Vagina (tissue), 2 donors: ENCODE data around the gene FAM151A. TPM values are rescaled to one million over a fixed set of nuclear protein-coding genes. Genes with fewer than 3 reads are reported as not detected.

ENCODE experiments used
- DNase-seq, 2 donors: peaks; one replicate each; pipeline ENCODE4 v3.0.0-alpha.2; 2017; ENCODE audit errors: extremely low spot score in 2 of 2
- H3K27ac ChIP-seq: fragments of 200-600 bp; sonication (generic); one replicate; pipeline ENCODE4 v1.5.1; 2019
- H3K27me3 ChIP-seq: fragments of 200-600 bp; sonication (generic); one replicate; pipeline ENCODE4 v1.5.1; 2019
- H3K36me3 ChIP-seq, 2 donors: fragments of 200-600 bp; sonication (generic); one replicate each; pipeline ENCODE4 v1.5.1; 2017 to 2019
- H3K4me1 ChIP-seq: fragments of 200-600 bp; sonication (generic); one replicate; pipeline ENCODE4 v1.5.1; 2019
- H3K4me3 ChIP-seq, 2 donors: fragments of 200-600 bp; sonication (generic); 1 replicate in 1 of 2; 2 replicates in 1 of 2; pipeline ENCODE4 v1.5.1; 2016 to 2019
- H3K9me3 ChIP-seq: fragments of 200-600 bp; sonication (generic); one replicate; pipeline ENCODE4 v1.5.1; 2019
- CTCF ChIP-seq, 3 experiments: fragments of 450-650 bp in 2 of 3; fragments of 200-600 bp in 1 of 3; sonication (generic) in 1 of 3; IDR thresholded peaks; one replicate each; pipeline ENCODE4 v1.5.1; 2017 to 2019; ENCODE audit warnings: antibody characterized with exemption in 3 of 3, mild to moderate bottlenecking in 2 of 3, moderate library complexity in 2 of 3
- POLR2A ChIP-seq, 2 donors: fragments of 450-650 bp; IDR thresholded peaks; one replicate each; pipeline ENCODE4 v1.6.1; 2017; ENCODE audit warnings: antibody characterized with exemption in 2 of 2, mild to moderate bottlenecking in 2 of 2, moderate library complexity in 2 of 2
- POLR2AphosphoS5 ChIP-seq, 2 donors: sonication (generic); formaldehyde crosslinking; IDR thresholded peaks; one replicate each; pipeline ENCODE4 v1.9.0; 2017; ENCODE audit warnings: antibody characterized with exemption in 2 of 2, mild to moderate bottlenecking in 2 of 2, low read depth in 1 of 2; ENCODE audit not compliant: insufficient read depth in 1 of 2
- intact Hi-C: fragments of 100-400 bp; cut with DNase I; formaldehyde crosslinking; loops from one replicate; pipeline ENCODE4 v1.15.1; 2023
- total RNA-seq: library from RNA; depleted of rRNA; stranded (reverse); fragments of >200 nt; gene quantifications from one replicate; pipeline ENCODE4 v1.2.3, GENCODE V29; 2016

Gene FAM151A
- total RNA-seq, 1 donor from 2014 or later: not detected

GRCh38 chr1:54588377-54588776, 34.9 kb downstream of the FAM151A start:
- TF ChIP-seq POLR2A (IDR thresholded peaks at IDR 0.05): no peak
- TF ChIP-seq POLR2AphosphoS5 (IDR thresholded peaks at IDR 0.05; ENCODE audit: insufficient read depth in 1 of 2, low read depth in 1 of 2): no peak
- no peak for TF ChIP-seq CTCF (IDR thresholded peaks at IDR 0.05)
- no peaks in the 10 kb centered on the region for H3K9me3 ChIP-seq
- intact Hi-C loops: loop anchor here (5.0 kb wide), 1 partner anchor 651 kb away; no protein-coding TSS in a partner anchor
- no peaks in the 10 kb centered on the region for H3K27me3 ChIP-seq
- no peak overlapping the region for H3K4me3 ChIP-seq
- H3K36me3 ChIP-seq: no peaks in the 10 kb centered on the region
- no peaks in the 10 kb centered on the region for H3K4me1 ChIP-seq
- no peak for DNase-seq
- H3K27ac ChIP-seq: no peak overlapping the region

GRCh38 chr1:54585181-54586066, 37.9 kb downstream of the FAM151A start:
- TF ChIP-seq POLR2AphosphoS5 (IDR thresholded peaks at IDR 0.05; ENCODE audit: insufficient read depth in 1 of 2, low read depth in 1 of 2): no peak
- no peak for TF ChIP-seq POLR2A (IDR thresholded peaks at IDR 0.05)
- TF ChIP-seq CTCF (IDR thresholded peaks at IDR 0.05): no peak
- intact Hi-C loops: loop anchor here (5.0 kb wide), 1 partner anchor 648 kb away; no protein-coding TSS in a partner anchor
- no peak overlapping the region for H3K27ac ChIP-seq
- no peaks in the 10 kb centered on the region for H3K36me3 ChIP-seq
- H3K9me3 ChIP-seq: no peaks in the 10 kb centered on the region
- H3K4me1 ChIP-seq: peaks cover 16% of the 10 kb centered on the region
- H3K4me3 ChIP-seq: no peak overlapping the region
- no peak for DNase-seq
- H3K27me3 ChIP-seq: no peaks in the 10 kb centered on the region

GRCh38 chr1:54584575-54584974, 38.8 kb downstream of the FAM151A start:
- no peak for DNase-seq
- Histone ChIP-seq H3K9me3 (no peaks in the 10 kb centered on the region), H3K4me3 (no peak overlapping the region), H3K36me3 (no peaks in the 10 kb centered on the region), H3K27me3 (no peaks in the 10 kb centered on the region), H3K27ac (no peak overlapping the region), H3K4me1 (peaks cover 16% of the 10 kb centered on the region)
- intact Hi-C loops: no loop called here
- no peak for TF ChIP-seq CTCF (IDR thresholded peaks at IDR 0.05)
- TF ChIP-seq POLR2A (IDR thresholded peaks at IDR 0.05): no peak
- no peak for TF ChIP-seq POLR2AphosphoS5 (IDR thresholded peaks at IDR 0.05; ENCODE audit: insufficient read depth in 1 of 2, low read depth in 1 of 2)

- intact Hi-C loops: no loop called here
- peaks cover 16% of the 10 kb centered on the region for H3K4me1 ChIP-seq
- no peak for DNase-seq
- TF ChIP-seq POLR2AphosphoS5 (IDR thresholded peaks at IDR 0.05; ENCODE audit: insufficient read depth in 1 of 2, low read depth in 1 of 2) (no peak), POLR2A (IDR thresholded peaks at IDR 0.05) (no peak), CTCF (IDR thresholded peaks at IDR 0.05) (no peak)
- H3K9me3 ChIP-seq: no peaks in the 10 kb centered on the region
- H3K36me3 ChIP-seq: no peaks in the 10 kb centered on the region
- no peak overlapping the region for H3K4me3 ChIP-seq
- H3K27ac ChIP-seq: no peak overlapping the region
- no peaks in the 10 kb centered on the region for H3K27me3 ChIP-seq
These were observed 39.5 kb downstream of the FAM151A start for GRCh38 chr1:54583871-54584270.

GRCh38 chr1:54583307-54583686, 40.0 kb downstream of the FAM151A start:
- Histone ChIP-seq H3K4me1 (peaks cover 16% of the 10 kb centered on the region), H3K36me3 (no peaks in the 10 kb centered on the region), H3K9me3 (no peaks in the 10 kb centered on the region), H3K4me3 (no peak overlapping the region), H3K27me3 (no peaks in the 10 kb centered on the region), H3K27ac (no peak overlapping the region)
- TF ChIP-seq POLR2AphosphoS5 (IDR thresholded peaks at IDR 0.05; ENCODE audit: insufficient read depth in 1 of 2, low read depth in 1 of 2): no peak
- no peak for TF ChIP-seq POLR2A (IDR thresholded peaks at IDR 0.05)
- intact Hi-C loops: no loop called here
- DNase-seq: no peak
